HG03039 (cell line): ENCODE data around the gene KIAA0408.
"Not testable (repeated sequence)": the region's sequence is repeated elsewhere in the genome, so short reads cannot be mapped to it uniquely, and the experiment has no call there.

Experiments
- ATAC-seq: cut with Tn5 transposase; IDR thresholded peaks from one replicate; pipeline ENCODE4 v1.9.1; 2021; ENCODE audit warnings: mild to moderate bottlenecking, moderate library complexity; ENCODE audit not compliant: unreplicated experiment

KIAA0408 gene

GRCh38 chr6:127464161-127464880, 5.1 kb upstream of the KIAA0408 start:
- no peak for ATAC-seq

- ATAC-seq: no peak
These were observed 3.9 kb upstream of the KIAA0408 start for GRCh38 chr6:127463056-127463455.

DNA sequence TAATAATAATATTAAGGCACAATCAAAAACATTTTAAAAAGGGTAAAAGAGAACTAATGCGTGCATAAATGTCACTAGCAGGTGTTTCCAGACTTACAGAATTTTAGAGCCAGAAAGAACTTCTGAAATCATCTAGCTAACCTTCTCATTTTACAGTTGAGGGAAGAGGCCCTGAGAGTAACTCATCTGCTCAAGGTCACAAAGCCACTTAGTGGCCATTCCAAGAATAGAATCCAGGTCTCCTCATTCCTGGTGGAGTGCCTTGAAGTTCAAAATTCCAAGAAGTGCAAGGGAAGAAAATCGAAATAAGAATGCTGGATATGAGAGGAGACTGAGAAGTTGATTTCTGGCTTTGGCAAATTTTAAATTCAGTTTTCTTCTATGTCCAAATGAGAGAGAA, 3.2 kb upstream of the KIAA0408 start:
- no peak for ATAC-seq

DNA sequence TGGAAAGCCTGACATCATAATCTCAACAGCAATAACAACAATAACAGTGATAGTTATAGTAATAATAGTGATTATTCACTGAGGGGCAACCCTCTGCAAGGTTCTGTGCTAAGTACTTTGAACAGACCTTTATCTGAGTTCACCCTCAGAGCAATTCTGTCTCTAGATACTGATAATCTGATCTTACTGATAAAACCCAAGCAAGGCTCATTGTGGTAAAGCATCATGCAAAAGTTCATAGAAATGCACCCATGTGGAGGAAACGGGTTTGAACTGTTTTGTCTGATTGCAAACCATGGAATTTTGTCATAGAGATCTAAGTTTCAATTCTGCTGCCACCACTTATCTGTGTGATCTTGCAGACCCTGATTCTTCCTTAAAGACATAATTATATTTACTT, 1.3 kb upstream of the KIAA0408 start:
- ATAC-seq: no peak

DNA sequence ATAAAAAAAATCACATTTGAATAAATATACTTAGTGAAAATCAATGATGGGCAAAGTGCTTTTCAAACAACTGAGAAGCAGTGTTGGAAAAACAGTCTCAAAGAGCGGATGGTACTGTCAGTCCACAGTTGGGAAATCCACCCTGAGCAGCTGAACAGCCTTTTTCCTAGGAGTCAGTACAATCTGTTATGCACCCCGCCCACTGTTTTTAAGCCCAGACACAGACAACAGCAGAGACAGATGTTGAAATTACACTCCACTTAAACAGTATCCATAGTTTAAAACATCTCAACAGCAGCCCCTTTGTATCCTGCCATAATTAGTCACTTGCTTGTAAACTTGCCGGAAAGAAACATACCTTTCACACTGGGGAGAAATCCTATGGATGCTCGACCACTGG, 372 bp downstream of the KIAA0408 start:
- no peak for ATAC-seq

DNA sequence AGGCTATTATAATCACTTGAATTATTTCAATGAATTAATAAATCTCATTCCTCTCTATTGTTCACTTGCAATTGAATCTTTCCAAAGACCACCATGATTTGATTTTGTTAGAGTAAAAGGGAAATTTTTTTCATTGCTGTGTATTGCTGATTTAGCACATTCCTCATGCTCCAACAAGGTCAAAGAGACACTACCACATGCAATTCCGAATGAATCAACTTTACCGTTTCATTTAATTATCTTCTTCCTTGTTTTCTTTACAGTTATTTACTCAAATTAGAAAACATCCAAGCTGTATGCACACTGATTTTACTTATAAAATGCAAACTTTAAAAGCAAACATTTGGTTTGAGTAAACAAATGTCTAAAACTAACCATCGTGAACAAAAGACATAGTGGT, 967 bp downstream of the KIAA0408 start:
- ATAC-seq: no peak

DNA sequence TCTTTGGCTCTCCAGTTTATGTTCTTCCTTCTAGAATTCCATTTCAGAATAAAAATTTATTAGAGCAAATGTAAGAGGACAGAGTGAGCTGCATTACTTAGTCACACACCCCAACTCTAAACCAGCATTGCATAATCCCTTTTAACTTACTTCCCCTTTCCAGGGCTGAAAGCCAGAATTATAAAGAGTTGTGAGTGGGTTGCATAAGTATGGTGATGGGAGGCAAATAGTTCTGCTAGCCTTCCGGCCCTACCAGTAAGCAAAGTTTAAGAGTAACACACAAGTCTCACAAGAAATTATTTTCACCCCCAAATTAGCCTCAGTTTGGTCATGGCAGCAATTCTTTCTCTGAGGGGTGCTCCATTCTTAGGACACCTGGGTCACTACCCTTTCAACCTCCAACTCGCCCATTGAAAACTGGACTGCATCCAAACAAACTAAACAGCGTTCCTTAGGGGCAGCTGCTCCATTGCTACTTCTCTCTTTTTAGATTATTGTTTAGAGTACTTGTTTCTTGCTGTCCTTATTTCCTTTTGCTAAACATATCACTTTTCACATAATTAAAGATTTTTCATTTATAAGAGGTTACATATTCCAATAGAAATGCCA, 1.6 kb downstream of the KIAA0408 start:
- ATAC-seq: no peak

- no peak for ATAC-seq
These were observed 2.7 kb downstream of the KIAA0408 start for GRCh38 chr6:127456465-127456864.

- no peak for ATAC-seq
These were observed 5.2 kb downstream of the KIAA0408 start for GRCh38 chr6:127453845-127454619.

DNA sequence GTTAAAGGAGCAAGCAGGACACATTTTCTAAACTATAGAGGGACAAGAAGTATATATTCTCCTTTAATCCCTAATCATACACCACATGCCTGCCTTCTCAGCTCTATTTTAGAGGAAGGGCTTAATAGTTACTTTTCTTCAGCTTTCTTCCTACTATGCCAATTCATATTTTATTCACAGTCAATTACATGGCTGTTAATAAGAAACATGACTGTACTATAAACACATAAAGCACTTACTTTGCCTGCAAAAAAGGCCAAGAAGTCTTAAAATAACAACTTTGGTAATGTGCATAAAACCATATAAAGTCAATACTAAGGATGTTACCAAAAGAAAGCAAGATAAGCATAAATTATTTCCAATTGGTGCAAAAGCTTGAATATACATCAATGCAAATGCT, 6.4 kb downstream of the KIAA0408 start:
- no peak for ATAC-seq

GRCh38 chr6:127451388-127451787, 7.8 kb downstream of the KIAA0408 start:
- no peak for ATAC-seq

- no peak for ATAC-seq
These were observed 11.4 kb downstream of the KIAA0408 start for GRCh38 chr6:127447780-127448179.

- ATAC-seq: no peak
These were observed 12.8 kb downstream of the KIAA0408 start for GRCh38 chr6:127446356-127446755.

- no peak for ATAC-seq
These were observed 17.3 kb downstream of the KIAA0408 start for GRCh38 chr6:127441881-127442280.

DNA sequence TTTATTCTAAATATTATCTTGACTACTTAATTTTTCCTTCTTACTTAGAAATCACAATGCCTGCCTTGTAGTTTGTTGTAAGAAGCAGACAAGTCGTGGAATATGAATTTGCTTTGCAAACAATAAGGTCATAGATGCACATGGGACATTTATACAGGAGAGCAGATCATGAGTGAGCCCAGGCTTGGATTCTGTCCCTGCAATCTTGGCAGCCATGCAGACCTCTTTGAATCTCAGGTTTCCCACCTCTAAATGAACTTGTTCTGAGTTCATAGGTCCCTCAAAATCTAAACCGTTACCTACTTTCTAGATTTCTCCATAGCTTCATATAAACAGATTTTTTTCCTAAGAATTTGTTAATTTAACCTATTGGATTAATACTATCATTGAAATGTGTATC, 19.5 kb downstream of the KIAA0408 start:
- ATAC-seq: no peak

DNA sequence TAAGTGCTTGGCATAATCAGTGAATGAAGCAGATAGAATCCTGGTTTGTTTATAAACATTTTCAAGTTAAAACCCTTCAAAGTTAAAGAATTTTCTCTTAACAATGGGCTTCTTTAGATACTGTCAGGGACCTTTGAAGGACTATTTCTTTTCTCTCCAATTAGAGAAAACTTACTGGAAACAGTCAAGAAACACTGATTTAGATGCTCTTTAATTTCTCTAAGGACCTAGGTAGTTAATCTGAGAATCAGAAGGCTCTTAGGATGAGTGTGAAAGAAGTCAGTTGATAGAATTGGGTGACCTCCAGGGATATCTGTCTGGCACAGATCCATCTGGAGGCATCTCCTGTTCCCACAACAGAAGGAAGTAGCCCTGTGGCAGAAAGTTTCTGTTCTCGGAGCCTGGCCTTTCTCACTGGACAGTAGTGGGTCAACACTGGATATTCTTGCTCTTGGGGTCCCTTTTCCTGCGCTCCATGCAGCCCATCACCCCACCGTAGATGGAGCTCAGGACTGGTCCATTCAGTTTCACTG, 22.5 kb downstream of the KIAA0408 start:
- no peak for ATAC-seq

GRCh38 chr6:127435626-127436220, 23.5 kb downstream of the KIAA0408 start:
- ATAC-seq: no peak

- no peak for ATAC-seq
These were observed 24.5 kb downstream of the KIAA0408 start for GRCh38 chr6:127434651-127435050.

GRCh38 chr6:127428562-127428961, 30.6 kb downstream of the KIAA0408 start:
- not testable (repeated sequence) for ATAC-seq

- ATAC-seq: no peak
These were observed 35.3 kb downstream of the KIAA0408 start for GRCh38 chr6:127423921-127424320.

GRCh38 chr6:127421164-127421563, 38.0 kb downstream of the KIAA0408 start:
- ATAC-seq: not testable (repeated sequence)
